Esophagus squamous epithelium (tissue), 5 donors: ENCODE data around the gene MAP4K1. TPM values are rescaled to one million over a fixed set of nuclear protein-coding genes. Genes with fewer than 3 reads are reported as not detected.
A peak's percentile ranks its signal among the peaks of the same experiment; 100 is the strongest.
"Not testable (repeated sequence)": the region's sequence is repeated elsewhere in the genome, so short reads cannot be mapped to it uniquely, and the experiment has no call there.

Experiments
- DNase-seq: peaks from one replicate; lab custom pipeline; 2025; lab: John Stamatoyannopoulos, UW
- H3K27ac ChIP-seq, 4 donors: fragments of 200-600 bp; sonication (generic); one replicate each; pipeline ENCODE4 v1.5.1; 2016 to 2019; ENCODE audit warnings: mild to moderate bottlenecking in 1 of 4
- H3K27me3 ChIP-seq, 4 donors: fragments of 200-600 bp; sonication (generic); 1 replicate in 3 of 4; 2 replicates in 1 of 4; pipeline versions ENCODE4 v1.5.1 to v1.6.0; 2017 to 2021; ENCODE audit warnings: antibody characterized with exemption in 1 of 4
- H3K36me3 ChIP-seq, 3 donors: fragments of 200-600 bp; sonication (generic); one replicate each; pipeline ENCODE4 v1.5.1; 2016 to 2019
- H3K4me1 ChIP-seq, 3 donors: fragments of 200-600 bp; sonication (generic); one replicate each; pipeline ENCODE4 v1.5.1; 2017 to 2019
- H3K4me3 ChIP-seq, 4 donors: fragments of 200-600 bp; sonication (generic); 1 replicate in 3 of 4; 2 replicates in 1 of 4; pipeline ENCODE4 v1.5.1; 2016 to 2019; ENCODE audit warnings: mild to moderate bottlenecking in 2 of 4, moderate library complexity in 1 of 4
- H3K9me3 ChIP-seq, 3 donors: fragments of 200-600 bp; sonication (generic); one replicate each; pipeline ENCODE4 v1.5.1; 2016 to 2019
- CTCF ChIP-seq, 6 experiments: fragments of 450-650 bp in 4 of 6; fragments of 200-600 bp in 2 of 6; sonication (generic) in 2 of 6; IDR thresholded peaks; one replicate each; pipeline ENCODE4 v1.5.1; 2016 to 2019; ENCODE audit warnings: antibody characterized with exemption in 6 of 6, mild to moderate bottlenecking in 4 of 6, moderate library complexity in 4 of 6
- POLR2A ChIP-seq, 4 donors: fragments of 450-650 bp; IDR thresholded peaks; one replicate each; pipeline ENCODE4 v1.6.1; 2017; ENCODE audit warnings: antibody characterized with exemption in 4 of 4, mild to moderate bottlenecking in 4 of 4, moderate library complexity in 3 of 4
- WGBS, 2 donors: methylation state at CpG; one replicate each; pipeline ENCODE4 v1.1.5; 2018; 5-methylcytosine and 5-hydroxymethylcytosine counted together
- intact Hi-C: fragments of 100-400 bp; cut with DNase I; formaldehyde crosslinking; loops from one replicate; pipeline ENCODE4 v1.15.0; 2022
- total RNA-seq, 4 donors: library from RNA; depleted of rRNA; stranded (reverse); fragments of >200 nt; gene quantifications; one replicate each; pipeline ENCODE4 v1.1.0, GENCODE V29; 2016
- donor health status: DM: yes; HTN: yes; CAD: no.

Gene MAP4K1
- total RNA-seq, 4 donors from 2014 or later: 1.5 to 4.2 (median 2.7) TPM

- no peak for TF ChIP-seq POLR2A (IDR thresholded peaks at IDR 0.05)
- no peak for TF ChIP-seq CTCF (IDR thresholded peaks at IDR 0.05)
- no peaks in the 10 kb centered on the region for H3K36me3 ChIP-seq
- WGBS, 2 donors: 50 to 53% methylated on average over 11 of the region's 11 CpGs
- H3K4me3 ChIP-seq: no peak overlapping the region
- DNase-seq: no peak
- peaks cover 0 to 32% (median 0%) of the 10 kb centered on the region in 4 donors for H3K27me3 ChIP-seq
- H3K9me3 ChIP-seq: no peaks in the 10 kb centered on the region
- peak overlapping the region in 3 of 4 donors; percentile 50 to 78 (median 74) for H3K27ac ChIP-seq
- intact Hi-C loops: no loop called here
- H3K4me1 ChIP-seq: peaks cover 10 to 80% (median 22%) of the 10 kb centered on the region in 3 donors
These were observed 56.1 kb downstream of the MAP4K1 start for GRCh38 chr19:38561658-38562057.

GRCh38 chr19:38561053-38561606, 56.6 kb downstream of the MAP4K1 start:
- H3K4me1 ChIP-seq: peaks cover 10 to 83% (median 22%) of the 10 kb centered on the region in 3 donors
- H3K9me3 ChIP-seq: no peaks in the 10 kb centered on the region
- peak overlapping the region in 3 of 4 donors; percentile 73 to 78 (median 74) for H3K27ac ChIP-seq
- no peaks in the 10 kb centered on the region for H3K36me3 ChIP-seq
- intact Hi-C loops: no loop called here
- no peak for TF ChIP-seq CTCF (IDR thresholded peaks at IDR 0.05)
- TF ChIP-seq POLR2A (IDR thresholded peaks at IDR 0.05): no peak
- 62 to 85% methylated on average over 15 to 18 of the region's 42 CpGs for WGBS, 2 donors
- H3K4me3 ChIP-seq: no peak overlapping the region
- DNase-seq: no peak
- H3K27me3 ChIP-seq: peaks cover 0 to 32% (median 0%) of the 10 kb centered on the region in 4 donors

GRCh38 chr19:38559428-38560401, 58.0 kb downstream of the MAP4K1 start:
- H3K4me1 ChIP-seq: peaks cover 10 to 72% (median 22%) of the 10 kb centered on the region in 3 donors
- peak overlapping the region; percentile 73 to 81 (median 78) for H3K27ac ChIP-seq
- TF ChIP-seq CTCF (IDR thresholded peaks at IDR 0.05) (no peak), POLR2A (IDR thresholded peaks at IDR 0.05) (no peak)
- H3K9me3 ChIP-seq: no peaks in the 10 kb centered on the region
- WGBS, 2 donors: 23 to 40% methylated on average over 12 to 13 of the region's 13 CpGs
- no peak for DNase-seq
- intact Hi-C loops: no loop called here
- peaks cover 0 to 21% (median 0%) of the 10 kb centered on the region in 4 donors for H3K27me3 ChIP-seq
- no peak overlapping the region for H3K4me3 ChIP-seq
- H3K36me3 ChIP-seq: no peaks in the 10 kb centered on the region

GRCh38 chr19:38558933-38559332, 58.8 kb downstream of the MAP4K1 start:
- H3K4me3 ChIP-seq, DNase-seq, intact Hi-C loops, H3K36me3 ChIP-seq, H3K9me3 ChIP-seq: not testable (repeated sequence)
- Histone ChIP-seq H3K27ac (peak overlapping the region; percentile 73 to 81 (median 78)), H3K4me1 (peaks cover 10 to 64% (median 22%) of the 10 kb centered on the region in 3 donors), H3K27me3 (peaks cover 0 to 14% (median 0%) of the 10 kb centered on the region in 4 donors)
- WGBS, 2 donors: 45 to 55% methylated on average over 6 to 7 of the region's 7 CpGs

GRCh38 chr19:38557205-38557799, 60.5 kb downstream of the MAP4K1 start:
- H3K4me3 ChIP-seq: no peak overlapping the region
- H3K36me3 ChIP-seq: no peaks in the 10 kb centered on the region
- DNase-seq: no peak
- TF ChIP-seq CTCF (IDR thresholded peaks at IDR 0.05) (peak in 1 of 6 experiments; percentile 26), POLR2A (IDR thresholded peaks at IDR 0.05) (no peak)
- peaks cover 10 to 48% (median 22%) of the 10 kb centered on the region in 3 donors for H3K4me1 ChIP-seq
- no peaks in the 10 kb centered on the region for H3K9me3 ChIP-seq
- intact Hi-C loops: no loop called here
- WGBS, 2 donors: 66 to 68% methylated on average over 11 to 12 of the region's 12 CpGs
- H3K27me3 ChIP-seq: no peaks in the 10 kb centered on the region
- H3K27ac ChIP-seq: no peak overlapping the region
